GM23338 (cell line): Measurements from ENCODE around the gene BPIFB6. TPM values are rescaled to one million over a fixed set of nuclear protein-coding genes. Genes with fewer than 3 reads are reported as not detected.

ENCODE experiments used
- ATAC-seq: fragments of 200-7000 bp; cut with Tn5 transposase; 3 replicates; pipeline ENCODE4 v1.9.1; 2020
- DNase-seq: peaks from one replicate; pipeline ENCODE4 v3.0.0-alpha.2; 2015; ENCODE audit warnings: low spot score
- H2AFZ ChIP-seq: fragments of 200-600 bp; sonication (generic); 2 replicates; pipeline ENCODE4 v1.8.0; 2016; ENCODE audit warnings: antibody characterized with exemption, mild to moderate bottlenecking, moderate library complexity
- H3F3A ChIP-seq: fragments of 200-600 bp; sonication (generic); replicated peaks from 2 replicates; pipeline ENCODE4 v1.8.0; 2017; ENCODE audit warnings: antibody characterized with exemption, mixed run types, low read depth
- H3K27ac ChIP-seq: fragments of 200-600 bp; sonication (generic); 2 replicates; pipeline ENCODE4 v1.6.1; 2016; ENCODE audit warnings: low read depth
- H3K27me3 ChIP-seq: fragments of 200-600 bp; sonication (generic); 2 replicates; pipeline ENCODE4 v1.8.0; 2016; ENCODE audit warnings: mild to moderate bottlenecking, mixed run types, moderate library complexity; ENCODE audit not compliant: insufficient read depth
- H3K36me3 ChIP-seq: fragments of 200-600 bp; sonication (generic); 2 replicates; pipeline ENCODE4 v1.8.0; 2016; ENCODE audit warnings: mild to moderate bottlenecking; ENCODE audit not compliant: insufficient read depth
- H3K4me1 ChIP-seq: fragments of 200-600 bp; sonication (generic); 2 replicates; pipeline ENCODE4 v1.8.0; 2016; ENCODE audit warnings: mild to moderate bottlenecking, moderate library complexity; ENCODE audit not compliant: insufficient read depth
- H3K4me2 ChIP-seq: fragments of 200-600 bp; sonication (generic); 2 replicates; pipeline ENCODE4 v1.7.1; 2017; ENCODE audit warnings: mixed run types
- H3K4me3 ChIP-seq: fragments of 200-600 bp; sonication (generic); 2 replicates; pipeline ENCODE4 v1.6.1; 2016; ENCODE audit warnings: mixed run types
- H3K79me2 ChIP-seq: fragments of 200-600 bp; sonication (generic); replicated peaks from 2 replicates; pipeline ENCODE4 v1.8.0; 2017; ENCODE audit warnings: mild to moderate bottlenecking; ENCODE audit not compliant: insufficient read depth
- H3K9me2 ChIP-seq: fragments of 200-600 bp; sonication (generic); 2 replicates; pipeline ENCODE4 v1.8.0; 2017; ENCODE audit not compliant: insufficient read depth
- H4K20me1 ChIP-seq: fragments of 200-600 bp; sonication (generic); replicated peaks from 2 replicates; pipeline ENCODE4 v1.8.0; 2017; ENCODE audit warnings: mild to moderate bottlenecking; ENCODE audit not compliant: insufficient read depth
- H3K27ac Mint-ChIP-seq: 2 replicates; pipeline ENCODE4 v1.8.0; 2020; ENCODE audit warnings: inconsistent platforms, mild to moderate bottlenecking, moderate library complexity, mixed read lengths
- H3K27me3 Mint-ChIP-seq: 3 replicates; pipeline ENCODE4 v1.8.0; 2022; ENCODE audit warnings: low read depth, mild to moderate bottlenecking, moderate library complexity, mixed read lengths, inconsistent platforms; ENCODE audit not compliant: insufficient read depth, poor library complexity
- H3K36me3 Mint-ChIP-seq: 3 replicates; pipeline ENCODE4 v1.8.0; 2021; ENCODE audit warnings: low read depth, mild to moderate bottlenecking, inconsistent platforms, moderate library complexity, mixed read lengths
- H3K4me1 Mint-ChIP-seq: 3 replicates; pipeline ENCODE4 v1.8.0; 2020; ENCODE audit warnings: mild to moderate bottlenecking, inconsistent platforms, mixed read lengths
- H3K4me3 Mint-ChIP-seq: 3 replicates; pipeline ENCODE4 v1.8.0; 2021; ENCODE audit warnings: moderate library complexity, mild to moderate bottlenecking, inconsistent platforms, mixed read lengths
- H3K9me3 Mint-ChIP-seq: 3 replicates; pipeline ENCODE4 v1.8.0; 2020; ENCODE audit warnings: moderate library complexity, mild to moderate bottlenecking, inconsistent platforms, mixed read lengths
- CREB1 ChIP-seq: fragments of 250-450 bp; sonication (Bioruptor Pico); IDR thresholded peaks from 2 replicates; pipeline ENCODE4 v1.5.0; 2020; ENCODE audit warnings: low read depth, mild to moderate bottlenecking, moderate library complexity
- CTCF ChIP-seq, 2 experiments: fragments of 200-600 bp in 1 of 2; sonication (generic) in 1 of 2; conservative IDR thresholded peaks; 2 replicates each; pipeline versions ENCODE4 v1.5.1 to v1.6.1; 2016 to 2017; ENCODE audit warnings: antibody characterized with exemption in 2 of 2, low read depth in 2 of 2, mild to moderate bottlenecking in 2 of 2, moderate library complexity in 1 of 2
- JUNB ChIP-seq: IDR thresholded peaks from one replicate; pipeline ENCODE4 v1.6.1; 2016; ENCODE audit warnings: antibody characterized with exemption; ENCODE audit not compliant: unreplicated experiment
- REST ChIP-seq: IDR thresholded peaks from one replicate; pipeline ENCODE4 v1.6.1; 2018; ENCODE audit warnings: antibody characterized with exemption; ENCODE audit not compliant: unreplicated experiment
- ZNF114 ChIP-seq: fragments of 250-450 bp; sonication (Bioruptor Pico); IDR thresholded peaks from 2 replicates; pipeline ENCODE4 v1.5.0; 2020; ENCODE audit warnings: mild to moderate bottlenecking, moderate library complexity
- polyA plus RNA-seq: library from polyadenylated mRNA; unstranded; fragments of >200 nt; fragmentation: Nextera tagmentation; extraction: Ambion mirVana; gene quantifications from 2 replicates; pipeline ENCODE4 v1.2.1, GENCODE V29; 2016
- total RNA-seq: library from RNA; depleted of rRNA; stranded (reverse); fragments of >200 nt; shearing (Covaris generic); gene quantifications from 2 replicates; pipeline ENCODE4 v1.2.3, GENCODE V29; 2014

Gene BPIFB6
- total and polyA plus RNA-seq, 2 experiments from 2014 or later: not detected

GRCh38 chr20:33051333-33051732 is 19.9 kb downstream of the BPIFB6 start (continued):
- TF ChIP-seq CTCF (conservative IDR thresholded peaks at IDR 0.05; ENCODE audit: low read depth in 2 of 2): no peak
- no peak for TF ChIP-seq REST

GRCh38 chr20:33053291-33054106 is 22.1 kb downstream of the BPIFB6 start, which contains the start of gene BPIFB3:
Gene BPIFB3 (plus strand): TSS chr20:33053903. CDS start chr20:33055436, 1,533 bp downstream.
- no peaks in the 10 kb centered on the region for H4K20me1 ChIP-seq
- H3K4me2 ChIP-seq: 0 out of 2 replicates have a peak within 1 kb of the TSS, but pooled peaks have one; percentile 32
- H3K27me3 ChIP-seq: no peaks in the 10 kb centered on the region
- ATAC-seq (peak; percentile 81), DNase-seq (peak; percentile 30)
- H3K27ac Mint-ChIP-seq: no peak within 1 kb of the TSS
- H3K27me3 Mint-ChIP-seq: peaks cover 12% of the 10 kb centered on the region
- H3K36me3 ChIP-seq: no peaks in the 10 kb centered on the region
- TF ChIP-seq CTCF (conservative IDR thresholded peaks at IDR 0.05; ENCODE audit: low read depth in 2 of 2) (no peak), CREB1 (no peak), ZNF114 (CRISPR knock-in tag) (no peak), JUNB (no peak)
- H3K4me1 Mint-ChIP-seq: peaks cover 6% of the 10 kb centered on the region; the same call in 1 of the 3 replicates
- no peaks in the 10 kb centered on the region for H3K79me2 ChIP-seq
- no peaks in the 10 kb centered on the region for H3F3A ChIP-seq
- H3K9me2 ChIP-seq: no peaks in the 10 kb centered on the region
- no peaks in the 10 kb centered on the region for H3K4me1 ChIP-seq
- no peak within 1 kb of the TSS for H3K4me3 ChIP-seq
- H3K36me3 Mint-ChIP-seq: no peaks in the 10 kb centered on the region
- peak within 1 kb of the TSS; percentile 85 for H2AFZ ChIP-seq
- no peak within 1 kb of the TSS for H3K4me3 Mint-ChIP-seq
- H3K9me3 Mint-ChIP-seq: no peaks in the 10 kb centered on the region
- H3K27ac ChIP-seq: no peak within 1 kb of the TSS
